ENCODE results near the gene GLI2.

DNA sequence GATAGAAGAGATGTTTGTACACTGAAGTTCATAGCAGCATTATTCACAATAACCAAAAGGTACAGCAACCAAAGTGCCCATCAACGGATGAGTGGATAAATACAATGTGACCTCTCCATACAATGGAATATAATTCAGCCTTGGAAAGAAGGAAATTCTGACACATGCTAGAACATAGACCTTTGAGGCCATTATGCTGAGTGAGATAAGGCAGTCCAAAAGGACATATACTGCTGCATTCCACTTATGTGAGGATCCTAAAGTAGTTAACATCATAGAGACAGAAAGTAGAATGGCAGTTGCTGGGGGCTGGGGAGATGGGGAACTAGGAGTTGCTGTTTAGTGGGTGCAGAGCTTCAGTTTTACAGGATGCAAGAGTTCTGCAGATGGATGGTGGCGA lies 38.2 kb upstream of the GLI2 start:
- TF ChIP-seq EZH2 (IDR thresholded peaks at IDR 0.05; ENCODE audit: insufficient read depth, low read length) (no peak), CTCF (IDR thresholded peaks at IDR 0.05; ENCODE audit: insufficient read depth, low read depth, low read length) (no peak)

All from astrocyte (in vitro differentiated cells and primary cell).